HG02571 (cell line): ENCODE results near the gene ACP7.
"Not testable (repeated sequence)": the region's sequence is repeated elsewhere in the genome, so short reads cannot be mapped to it uniquely, and the experiment has no call there.

Source experiments
- ATAC-seq: cut with Tn5 transposase; IDR thresholded peaks from one replicate; pipeline ENCODE4 v1.9.1; 2021; ENCODE audit warnings: mild to moderate bottlenecking, moderate library complexity; ENCODE audit not compliant: unreplicated experiment

The ACP7 gene

GRCh38 chr19:39130337-39131254, 46.4 kb downstream of the ACP7 start:
- no peak for ATAC-seq

- ATAC-seq: no peak
These were observed 47.1 kb downstream of the ACP7 start for GRCh38 chr19:39131255-39131755.

- ATAC-seq: no peak
These were observed 48.3 kb downstream of the ACP7 start for GRCh38 chr19:39132344-39132969.

GRCh38 chr19:39133431-39134270, 49.5 kb downstream of the ACP7 start:
- no peak for ATAC-seq

GRCh38 chr19:39135701-39136100, 51.5 kb downstream of the ACP7 start:
- no peak for ATAC-seq

- no peak for ATAC-seq
These were observed 52.2 kb downstream of the ACP7 start for GRCh38 chr19:39136225-39136940.

- ATAC-seq: no peak
These were observed 53.0 kb downstream of the ACP7 start for GRCh38 chr19:39137131-39137530.

- no peak for ATAC-seq
These were observed 54.3 kb downstream of the ACP7 start for GRCh38 chr19:39138221-39139211.

GRCh38 chr19:39139305-39139874, 55.2 kb downstream of the ACP7 start:
- ATAC-seq: no peak

- ATAC-seq: no peak
These were observed 55.8 kb downstream of the ACP7 start for GRCh38 chr19:39139971-39140453.

- ATAC-seq: no peak
These were observed 56.4 kb downstream of the ACP7 start for GRCh38 chr19:39140594-39140993.

- ATAC-seq: no peak
These were observed 57.8 kb downstream of the ACP7 start for GRCh38 chr19:39141929-39142328.

- no peak for ATAC-seq
These were observed 58.5 kb downstream of the ACP7 start for GRCh38 chr19:39142630-39143029.

GRCh38 chr19:39143757-39144289, 59.7 kb downstream of the ACP7 start:
- not testable (repeated sequence) for ATAC-seq

- ATAC-seq: no peak
These were observed 60.3 kb downstream of the ACP7 start for GRCh38 chr19:39144290-39145071.

- ATAC-seq: no peak
These were observed 61.2 kb downstream of the ACP7 start for GRCh38 chr19:39145180-39145953.

GRCh38 chr19:39146091-39146490, 61.9 kb downstream of the ACP7 start:
- no peak for ATAC-seq
